K562 (cell line): ENCODE results near the gene BRAF. TPM values are rescaled to one million over a fixed set of nuclear protein-coding genes. Genes with fewer than 3 reads are reported as not detected.

Experiments used
- ATAC-seq: fragments of 200-7000 bp; cut with Tn5 transposase; 3 replicates; pipeline ENCODE4 v1.9.1; 2020; ENCODE audit warnings: moderate library complexity
- BruUV-seq: library from RNA; stranded (reverse); fragments of 400-500 nt; replicated peaks from 2 replicates; lab custom pipeline; 2021; lab: Mats Ljungman, UMichigan
- CTCF ChIA-PET: fragments of 300-600 bp; formaldehyde crosslinking; extraction: SDS; loops from one replicate; lab custom pipeline; 2021; ENCODE audit warnings: low intra/inter-chr PET ratio; lab: Yijun Ruan, JAX
- POLR2A ChIA-PET: fragments of 300-600, 350-650 bp; sonication (Branson Sonifier 250); formaldehyde crosslinking; extraction: SDS; loops from one replicate; lab custom pipeline; 2021; ENCODE audit warnings: antibody characterized with exemption, inconsistent platforms; lab: Yijun Ruan, JAX
- DNase-seq, 4 experiments: peaks; one replicate each; pipeline versions ENCODE4 v3.0.0 to v3.0.0-alpha.2; 2011 to 2018; ENCODE audit warnings: low spot score in 3 of 4, mixed read lengths in 3 of 4; ENCODE audit errors: extremely low read depth in 1 of 4
- FAIRE-seq: peaks from 2 replicates; lab custom pipeline; 2011; peaks lifted over from hg19 to GRCh38; lab: Jason Lieb, UNC
- H2AFZ ChIP-seq: 2 replicates; pipeline ENCODE4 v1.6.0; 2011; ENCODE audit warnings: low read depth, low read length, control low read depth, inconsistent platforms
- H3K27ac ChIP-seq: fragments of 200-600 bp; 3 replicates; pipeline ENCODE4 v1.8.0; 2011; ENCODE audit warnings: low read depth, mild to moderate bottlenecking, control low read depth, inconsistent platforms, low read length, moderate library complexity, mixed read lengths; ENCODE audit errors: extremely low read depth
- H3K27me3 ChIP-seq, 2 experiments: fragments of 300-600 bp in 1 of 2; 2 replicates in 1 of 2; 3 replicates in 1 of 2; pipeline versions ENCODE4 v1.6.0 to v1.8.0; 2011; ENCODE audit warnings: inconsistent platforms in 2 of 2, low read length in 2 of 2, mild to moderate bottlenecking in 1 of 2, mixed read lengths in 1 of 2, moderate library complexity in 1 of 2; ENCODE audit not compliant: control insufficient read depth in 2 of 2, insufficient read depth in 2 of 2
- H3K36me3 ChIP-seq: fragments of 300-600 bp; 3 replicates; pipeline ENCODE4 v1.8.0; 2011; ENCODE audit warnings: mild to moderate bottlenecking, low read length, inconsistent platforms; ENCODE audit not compliant: control insufficient read depth, insufficient read depth
- H3K4me1 ChIP-seq, 2 experiments: fragments of 200-600 bp in 1 of 2; replicated peaks in 1 of 2; 2 replicates in 1 of 2; 3 replicates in 1 of 2; pipeline versions ENCODE4 v1.5.1 to v1.8.0; 2011; ENCODE audit warnings: inconsistent platforms in 2 of 2, low read length in 2 of 2, mild to moderate bottlenecking in 1 of 2, mixed read lengths in 1 of 2, moderate library complexity in 1 of 2; ENCODE audit not compliant: control insufficient read depth in 2 of 2, insufficient read depth in 2 of 2
- H3K4me2 ChIP-seq: 2 replicates; pipeline ENCODE4 v1.6.1; 2011; ENCODE audit warnings: low read length, control low read depth, inconsistent platforms, mixed read lengths; ENCODE audit not compliant: insufficient read depth
- H3K4me3 ChIP-seq: fragments of 200-600 bp; sonication (generic), shearing (Covaris generic); 2 replicates; pipeline ENCODE4 v1.5.1; 2016; ENCODE audit warnings: control low read depth, inconsistent platforms
- H3K79me2 ChIP-seq: fragments of 200-600 bp; 3 replicates; pipeline ENCODE4 v1.8.0; 2011; ENCODE audit warnings: low read length, inconsistent platforms; ENCODE audit not compliant: control insufficient read depth, insufficient read depth
- H3K9ac ChIP-seq, 2 experiments: 2 replicates each; pipeline versions ENCODE4 v1.6.0 to v1.6.1; 2011; ENCODE audit warnings: low read depth in 2 of 2, low read length in 2 of 2, control low read depth in 1 of 2, inconsistent platforms in 1 of 2, mild to moderate bottlenecking in 1 of 2, mixed read lengths in 1 of 2; ENCODE audit not compliant: insufficient read depth in 1 of 2
- H3K9me1 ChIP-seq: one replicate; pipeline ENCODE4 v1.6.0; 2011; ENCODE audit warnings: inconsistent platforms, mild to moderate bottlenecking, low read length, moderate library complexity; ENCODE audit not compliant: control insufficient read depth, insufficient read depth
- H3K9me3 ChIP-seq: replicated peaks from 2 replicates; pipeline ENCODE4 v1.5.1; 2011; ENCODE audit warnings: low read depth, low read length, inconsistent platforms; ENCODE audit not compliant: control insufficient read depth, insufficient read depth
- H4K20me1 ChIP-seq: replicated peaks from 2 replicates; pipeline ENCODE4 v1.6.1; 2011; ENCODE audit warnings: low read length, inconsistent platforms, mixed read lengths; ENCODE audit not compliant: control insufficient read depth, insufficient read depth
- HDAC1 ChIP-seq, 2 experiments: fragments of 450-650 bp; IDR thresholded peaks; 2 replicates each; pipeline ENCODE4 v1.6.1; 2016 to 2017; ENCODE audit warnings: inconsistent platforms in 1 of 2, mild to moderate bottlenecking in 1 of 2, moderate library complexity in 1 of 2
- JUND ChIP-seq, 2 experiments: IDR thresholded peaks; 2 replicates in 1 of 2; 3 replicates in 1 of 2; pipeline ENCODE4 v1.6.1; 2011; ENCODE audit warnings: borderline replicate concordance in 2 of 2, low read depth in 2 of 2, low read length in 2 of 2, improper control_type of control experiment in 1 of 2, missing biosample characterization in 1 of 2, missing genetic modification characterization in 1 of 2, missing genetic modification reagents in 1 of 2
- PHF20 ChIP-seq: fragments of 450-650 bp; IDR thresholded peaks from 2 replicates; pipeline ENCODE4 v1.6.1; 2018; ENCODE audit not compliant: partially characterized antibody
- SMAD1 ChIP-seq: fragments of 150-350 bp; IDR thresholded peaks from 2 replicates; pipeline ENCODE4 v1.6.1; 2014; ENCODE audit warnings: low read length, low read depth; ENCODE audit not compliant: partially characterized antibody
- ZBED1 ChIP-seq: IDR thresholded peaks from 2 replicates; pipeline ENCODE4 v1.6.1; 2014
- ZNF274 ChIP-seq: IDR thresholded peaks from 2 replicates; pipeline ENCODE4 v1.6.1; 2011; ENCODE audit warnings: low read depth, mild to moderate bottlenecking, low read length, moderate library complexity, borderline replicate concordance
- WGBS: fragments of 100-300 bp; shearing (Covaris generic); methylation state at CpG from one replicate; pipeline ENCODE4 v1.1.6; 2016; ENCODE audit warnings: low coverage, mixed read lengths; ENCODE audit not compliant: insufficient coverage; ENCODE audit errors: missing lambda C conversion rate; 5-methylcytosine and 5-hydroxymethylcytosine counted together
- in situ Hi-C: fragments of 300-500 bp; cut with MboI; formaldehyde crosslinking; loops from 4 replicates; pipeline ENCODE4 v1.15.0; 2018; ENCODE audit warnings: inconsistent platforms, mixed read lengths
- intact Hi-C: fragments of 100-400 bp; cut with micrococcal nuclease; formaldehyde crosslinking; loops from 2 replicates; pipeline ENCODE4 v1.14.2; 2022
- polyA plus RNA-seq, 8 experiments: library from polyadenylated mRNA; depleted of rRNA in 4 of 8; stranded (reverse) in 5 of 8; unstranded in 3 of 8; fragments of >200 nt; fragmentation: Nextera tagmentation in 2 of 8; fragmentation: Illumina TruSeq in 1 of 8; extraction: Ambion mirVana in 2 of 8; extraction: Trizol in 1 of 8; gene quantifications; 2 replicates each; pipeline versions ENCODE4 v1.2.1 to v1.2.3, GENCODE V29; 2011 to 2014; ENCODE audit warnings: inconsistent platforms in 1 of 8, missing spikeins in 1 of 8
- total RNA-seq, 7 experiments: library from RNA; depleted of rRNA in 6 of 7; stranded (reverse); fragments of >200 nt in 6 of 7; fragmentation: Illumina TruSeq in 2 of 7; extraction: Trizol in 2 of 7; gene quantifications; 2 replicates each; pipeline versions ENCODE4 v1.2.1 to v1.2.3, GENCODE V29; 2011 to 2021; ENCODE audit warnings: low replicate concordance in 1 of 7
- TF ChIP-seq, protein P1 (sequence below): fragments of 450-650 bp; formaldehyde crosslinking; IDR thresholded peaks from 2 replicates; pipeline ENCODE4 v1.4.0; 2020; ENCODE audit warnings: mild to moderate bottlenecking
- TF ChIP-seq, protein P2 (sequence below): fragments of 250-450 bp; sonication (Bioruptor Pico); IDR thresholded peaks from 2 replicates; pipeline ENCODE4 v1.6.1; 2021; ENCODE audit warnings: mild to moderate bottlenecking

Gene BRAF
- total and polyA plus RNA-seq, 9 of the 15 experiments (the other 6 are each of a cell fraction or from before 2014, with no cell fraction given): 3.6 to 38.3 (median 21.9) TPM

DNA sequence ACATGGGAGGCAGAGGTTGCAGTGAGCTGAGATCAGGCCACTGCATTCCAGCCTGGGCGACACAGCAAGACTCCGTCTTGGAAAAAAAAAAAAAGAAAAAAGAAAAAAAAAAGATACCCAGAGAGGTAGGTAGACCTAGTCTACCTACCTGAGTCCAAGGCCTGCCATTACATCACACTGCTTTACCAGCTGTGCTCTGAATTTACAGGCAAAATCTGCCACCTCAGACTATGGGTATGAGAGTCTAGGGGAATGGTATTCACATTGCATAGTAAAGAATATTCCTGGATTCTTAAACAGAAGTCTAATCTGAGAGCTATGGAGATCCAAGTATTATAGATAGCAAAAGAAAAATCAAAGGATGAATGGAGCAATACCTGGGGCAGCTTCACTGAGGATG lies 178.0 kb downstream of the BRAF start (continued):
- TF ChIP-seq JUND (IDR thresholded peaks at IDR 0.05; ENCODE audit: borderline replicate concordance, low read depth, low read length) (no peak), JUND (tag; IDR thresholded peaks at IDR 0.05; ENCODE audit: borderline replicate concordance, low read depth, low read length) (no peak), PHF20 (no peak)

DNA sequence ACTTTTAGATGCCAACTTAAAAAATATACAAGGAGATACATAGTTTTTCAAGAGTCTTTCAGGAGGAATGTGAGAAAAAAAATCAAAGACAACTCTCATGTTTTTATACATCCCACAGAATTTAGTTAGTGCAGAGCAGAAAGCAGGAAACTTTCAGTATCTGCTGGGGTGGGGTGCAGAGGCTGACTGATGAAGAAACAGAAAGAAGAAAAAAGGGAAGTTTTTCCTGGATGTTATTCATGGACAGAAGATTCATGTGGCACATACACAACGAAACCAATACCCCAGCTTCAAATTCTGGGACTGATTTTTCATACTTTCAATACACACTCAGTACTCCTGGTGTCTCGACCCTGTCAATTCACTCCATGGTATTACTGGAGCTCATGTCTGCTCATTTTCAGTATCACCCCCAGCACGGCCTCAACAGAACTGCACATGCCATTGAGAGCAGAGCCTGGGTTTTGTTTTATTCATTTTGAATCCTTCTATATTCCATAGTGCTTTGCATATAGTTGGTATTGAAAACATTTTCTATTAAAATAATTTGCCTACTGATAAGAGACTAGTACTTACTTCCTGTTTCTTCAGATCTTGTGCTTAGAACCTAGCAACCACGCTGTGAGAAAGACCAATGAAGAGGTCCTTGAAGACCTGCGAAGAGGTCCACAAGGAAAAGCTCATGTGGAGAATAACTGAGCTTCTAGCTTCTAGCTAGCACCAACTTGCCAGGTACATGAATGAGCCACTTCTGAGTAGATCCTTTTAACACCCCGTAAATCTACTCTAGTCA lies 179.3 kb downstream of the BRAF start:
- POLR2A ChIA-PET: interaction anchor here (0.5 to 1.2 kb wide), 2 partner anchors 12 to 26 kb away, joined by 3 read pairs; no protein-coding TSS in a partner anchor
- in situ Hi-C loops: no loop called here
- no peak overlapping the region for H2AFZ ChIP-seq

More for the DNA sequence above, 179.3 kb downstream of the BRAF start:
- CTCF ChIA-PET: no interaction called here
- FAIRE-seq: peak; percentile 60
- H3K36me3 ChIP-seq: peaks cover 27% of the 10 kb centered on the region
- no peak overlapping the region for H3K4me2 ChIP-seq
- no peak for DNase-seq
- no peaks in the 10 kb centered on the region for H3K9me1 ChIP-seq
- ATAC-seq: peak; percentile 24; the same call in 1 of the 3 replicates
- no peaks in the 10 kb centered on the region for H3K79me2 ChIP-seq
- no peak overlapping the region for H3K27ac ChIP-seq
- intact Hi-C loops: no loop called here
- H3K4me3 ChIP-seq: no peak overlapping the region
- no TSS peak for BruUV-seq
- TF ChIP-seq, protein P1, sequence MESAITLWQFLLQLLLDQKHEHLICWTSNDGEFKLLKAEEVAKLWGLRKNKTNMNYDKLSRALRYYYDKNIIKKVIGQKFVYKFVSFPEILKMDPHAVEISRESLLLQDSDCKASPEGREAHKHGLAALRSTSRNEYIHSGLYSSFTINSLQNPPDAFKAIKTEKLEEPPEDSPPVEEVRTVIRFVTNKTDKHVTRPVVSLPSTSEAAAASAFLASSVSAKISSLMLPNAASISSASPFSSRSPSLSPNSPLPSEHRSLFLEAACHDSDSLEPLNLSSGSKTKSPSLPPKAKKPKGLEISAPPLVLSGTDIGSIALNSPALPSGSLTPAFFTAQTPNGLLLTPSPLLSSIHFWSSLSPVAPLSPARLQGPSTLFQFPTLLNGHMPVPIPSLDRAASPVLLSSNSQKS: no peak
- TF ChIP-seq, protein P2, sequence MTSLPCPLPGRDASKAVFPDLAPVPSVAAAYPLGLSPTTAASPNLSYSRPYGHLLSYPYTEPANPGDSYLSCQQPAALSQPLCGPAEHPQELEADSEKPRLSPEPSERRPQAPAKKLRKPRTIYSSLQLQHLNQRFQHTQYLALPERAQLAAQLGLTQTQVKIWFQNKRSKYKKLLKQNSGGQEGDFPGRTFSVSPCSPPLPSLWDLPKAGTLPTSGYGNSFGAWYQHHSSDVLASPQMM (CRISPR knock-in tag): no peak
- TF ChIP-seq ZNF274: no peak
- no peak for TF ChIP-seq SMAD1
- no peak for TF ChIP-seq ZBED1
- no peak for TF ChIP-seq HDAC1 (IDR thresholded peaks at IDR 0.05)
- no peaks in the 10 kb centered on the region for H3K4me1 ChIP-seq
- H3K9me3 ChIP-seq: no peaks in the 10 kb centered on the region
- H3K9ac ChIP-seq: no peak overlapping the region
- H4K20me1 ChIP-seq: no peaks in the 10 kb centered on the region
- H3K27me3 ChIP-seq: no peaks in the 10 kb centered on the region
- 88% methylated on average over 6 of the region's 6 CpGs for WGBS
